ES-I3 (cell line): ENCODE data around the gene SPTBN4.
A peak's percentile ranks its signal among the peaks of the same experiment; 100 is the strongest.
"Not testable (repeated sequence)": the region's sequence is repeated elsewhere in the genome, so short reads cannot be mapped to it uniquely, and the experiment has no call there.

Source experiments
- H3K36me3 ChIP-seq: 2 replicates; pipeline ENCODE4 v1.6.1; 2013; ENCODE audit warnings: mild to moderate bottlenecking, low read length, control low read depth, moderate library complexity; ENCODE audit not compliant: insufficient read depth
- H3K4me1 ChIP-seq: 2 replicates; pipeline ENCODE4 v1.6.1; 2013; ENCODE audit warnings: mild to moderate bottlenecking, control low read depth, low read length; ENCODE audit not compliant: insufficient read depth
- H3K9ac ChIP-seq: 2 replicates; pipeline ENCODE4 v1.6.1; 2013; ENCODE audit warnings: low read depth, mild to moderate bottlenecking, low read length, moderate library complexity
- H3K9me3 ChIP-seq: 2 replicates; pipeline ENCODE4 v1.6.1; 2013; ENCODE audit warnings: mild to moderate bottlenecking, low read length, moderate library complexity; ENCODE audit not compliant: control insufficient read depth, insufficient read depth

The SPTBN4 gene

DNA sequence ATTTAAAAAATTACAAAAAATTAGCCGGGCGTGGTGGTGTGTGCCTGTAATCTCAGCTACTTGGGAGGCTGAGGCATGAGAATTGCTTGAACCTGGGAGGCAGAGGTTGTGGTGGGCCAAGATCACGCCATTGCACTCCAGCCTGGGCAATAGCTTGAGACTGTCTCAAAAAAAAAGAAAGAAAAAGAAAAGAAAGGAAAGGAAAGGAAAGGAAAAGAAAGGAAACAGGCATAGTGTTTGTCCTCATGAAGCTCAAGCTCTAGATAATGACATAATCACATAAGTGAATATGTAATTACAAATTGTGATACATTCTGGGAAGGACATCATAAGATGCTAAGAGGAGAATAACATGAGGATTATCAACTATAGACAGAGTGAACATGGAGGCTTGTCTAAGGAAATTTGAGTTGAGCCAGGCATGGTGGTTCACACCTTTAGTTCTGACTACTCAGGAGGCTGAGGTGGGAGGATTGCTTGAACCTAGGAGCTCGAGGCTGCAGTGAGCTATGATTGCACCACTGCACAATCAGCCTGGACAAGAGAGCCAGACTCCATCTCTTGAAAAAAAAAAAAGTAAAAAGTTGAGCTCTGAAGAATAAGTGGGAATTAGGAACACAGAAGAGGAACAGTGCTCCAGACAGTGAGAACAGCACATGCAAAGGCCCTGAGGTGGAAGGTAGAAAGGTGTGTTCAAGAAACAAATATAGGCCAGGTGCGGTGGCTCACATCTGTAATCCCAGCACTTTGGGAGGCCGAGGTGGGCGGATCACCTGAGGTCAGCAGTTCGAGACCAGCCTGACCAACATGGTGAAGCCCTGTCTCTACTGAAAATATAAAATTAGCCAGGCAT is 34.1 kb downstream of the SPTBN4 start:
- not testable (repeated sequence) for H3K9me3 ChIP-seq, H3K9ac ChIP-seq, H3K36me3 ChIP-seq, H3K4me1 ChIP-seq

- no peaks in the 10 kb centered on the region for H3K4me1 ChIP-seq
- no peaks in the 10 kb centered on the region for H3K36me3 ChIP-seq
- H3K9ac ChIP-seq: no peak overlapping the region
- H3K9me3 ChIP-seq: no peaks in the 10 kb centered on the region
These were observed 34.8 kb downstream of the SPTBN4 start for GRCh38 chr19:40501599-40501998.

GRCh38 chr19:40502081-40502480 is 35.3 kb downstream of the SPTBN4 start:
- H3K4me1 ChIP-seq: no peaks in the 10 kb centered on the region
- no peak overlapping the region for H3K9ac ChIP-seq
- no peaks in the 10 kb centered on the region for H3K36me3 ChIP-seq
- no peaks in the 10 kb centered on the region for H3K9me3 ChIP-seq

- Histone ChIP-seq H3K4me1 (no peaks in the 10 kb centered on the region), H3K9me3 (no peaks in the 10 kb centered on the region), H3K9ac (no peak overlapping the region), H3K36me3 (no peaks in the 10 kb centered on the region)
These were observed 36.0 kb downstream of the SPTBN4 start for GRCh38 chr19:40502647-40503319.

DNA sequence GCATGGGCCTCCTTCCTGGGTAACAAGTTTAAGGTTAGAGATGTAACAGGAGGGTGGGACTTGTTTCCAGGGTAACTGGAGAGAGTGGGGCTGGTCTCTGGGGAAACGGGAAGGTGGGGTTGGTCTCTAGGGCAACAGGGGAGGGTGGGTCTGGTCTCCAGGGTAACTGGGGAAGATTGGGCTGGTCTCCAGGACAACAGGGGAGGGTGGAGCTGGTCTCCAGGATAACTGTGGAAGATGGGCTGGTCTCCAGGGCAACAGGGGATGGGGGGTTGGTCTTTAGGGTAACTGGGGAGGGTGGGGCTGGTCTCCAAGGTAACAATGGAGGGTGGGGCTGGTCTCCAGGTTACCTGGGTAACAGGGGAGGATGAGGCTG is 36.5 kb downstream of the SPTBN4 start:
- Histone ChIP-seq H3K36me3 (no peaks in the 10 kb centered on the region), H3K9me3 (no peaks in the 10 kb centered on the region), H3K4me1 (no peaks in the 10 kb centered on the region), H3K9ac (no peak overlapping the region)

DNA sequence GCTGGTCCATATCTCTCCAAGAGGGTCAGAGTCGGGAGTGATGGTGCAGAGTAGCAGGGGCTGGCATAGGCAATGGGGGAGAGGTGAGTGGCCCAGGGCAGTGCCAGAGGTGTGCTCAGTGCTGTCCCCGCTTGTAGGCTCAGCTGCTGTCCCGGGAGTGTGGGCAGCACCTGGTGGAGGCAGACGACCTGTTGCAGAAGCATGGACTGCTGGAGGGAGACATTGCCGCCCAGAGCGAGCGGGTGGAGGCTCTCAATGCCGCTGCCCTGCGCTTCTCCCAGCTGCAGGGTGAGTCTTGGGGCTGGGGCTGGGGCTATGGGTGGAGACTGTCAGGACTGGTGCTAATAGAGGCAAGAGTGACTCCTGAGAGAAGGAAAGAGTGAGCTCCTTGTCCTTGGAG is 39.3 kb downstream of the SPTBN4 start:
- no peaks in the 10 kb centered on the region for H3K36me3 ChIP-seq
- H3K9ac ChIP-seq: no peak overlapping the region
- H3K9me3 ChIP-seq: no peaks in the 10 kb centered on the region
- no peaks in the 10 kb centered on the region for H3K4me1 ChIP-seq

DNA sequence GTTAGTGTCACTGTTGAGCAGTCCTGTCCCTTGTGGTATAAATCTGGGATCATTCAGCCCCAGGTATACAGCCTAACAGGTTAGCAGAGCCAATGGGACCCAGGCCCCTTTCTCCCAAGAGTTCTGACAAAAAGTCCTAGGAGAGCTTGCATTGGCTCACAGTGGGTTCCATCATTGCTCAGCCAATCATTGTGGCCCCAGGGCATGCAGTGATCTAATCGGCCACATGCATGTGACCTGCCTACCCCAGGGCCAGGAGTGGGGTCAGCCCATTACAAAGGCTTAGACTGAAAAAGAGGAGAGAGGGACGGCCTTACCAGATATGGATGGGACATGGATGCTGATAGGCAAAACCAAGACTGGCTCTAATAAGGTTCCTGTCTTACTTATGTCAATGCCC is 41.1 kb downstream of the SPTBN4 start:
- H3K9ac ChIP-seq: no peak overlapping the region
- no peaks in the 10 kb centered on the region for H3K36me3 ChIP-seq
- H3K9me3 ChIP-seq: no peaks in the 10 kb centered on the region
- H3K4me1 ChIP-seq: no peaks in the 10 kb centered on the region

- no peaks in the 10 kb centered on the region for H3K4me1 ChIP-seq
- H3K9me3 ChIP-seq: no peaks in the 10 kb centered on the region
- no peak overlapping the region for H3K9ac ChIP-seq
- no peaks in the 10 kb centered on the region for H3K36me3 ChIP-seq
These were observed 42.0 kb downstream of the SPTBN4 start for GRCh38 chr19:40508739-40509260.

- no peaks in the 10 kb centered on the region for H3K4me1 ChIP-seq
- no peaks in the 10 kb centered on the region for H3K9me3 ChIP-seq
- H3K36me3 ChIP-seq: no peaks in the 10 kb centered on the region
- H3K9ac ChIP-seq: no peak overlapping the region
These were observed 43.8 kb downstream of the SPTBN4 start for GRCh38 chr19:40510526-40511115.

DNA sequence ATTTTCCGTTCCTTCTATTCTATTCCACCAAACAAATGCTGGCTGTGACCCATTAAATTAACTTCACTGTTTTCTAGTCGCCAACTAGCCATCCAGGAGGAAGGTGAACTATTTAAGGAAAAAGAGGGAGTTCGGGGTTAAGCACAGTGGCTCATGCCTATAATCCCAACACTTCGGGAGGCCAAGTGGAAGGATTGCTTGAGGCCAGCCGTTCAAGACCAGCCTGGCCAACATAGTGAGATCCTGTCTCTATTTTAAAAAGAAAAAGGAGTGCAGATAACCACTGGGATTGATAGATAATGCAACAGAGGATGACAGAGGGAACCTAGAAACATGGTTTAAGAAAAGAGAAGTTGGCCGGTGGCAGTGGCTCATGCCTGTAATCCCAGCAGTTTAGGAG is 44.7 kb downstream of the SPTBN4 start:
- H3K4me1 ChIP-seq: no peaks in the 10 kb centered on the region
- H3K36me3 ChIP-seq: no peaks in the 10 kb centered on the region
- H3K9me3 ChIP-seq: no peaks in the 10 kb centered on the region
- H3K9ac ChIP-seq: no peak overlapping the region

DNA sequence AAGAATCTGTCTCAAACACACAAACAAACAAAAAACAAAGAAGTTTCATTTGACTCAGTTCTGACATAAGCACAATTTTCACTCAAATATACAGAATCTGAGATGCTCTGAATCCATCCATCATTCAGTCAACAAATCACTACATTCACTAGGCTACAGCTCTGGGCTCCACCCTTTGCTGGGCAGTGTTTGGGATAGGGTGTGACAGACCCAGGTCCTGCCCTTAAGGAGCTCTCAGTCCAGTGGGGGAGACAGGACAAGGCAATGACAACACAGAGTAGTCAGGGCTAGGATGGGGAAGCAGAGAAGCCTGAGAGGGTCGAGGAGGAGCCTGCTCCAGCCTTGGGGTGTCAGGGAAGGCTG is 45.3 kb downstream of the SPTBN4 start:
- no peaks in the 10 kb centered on the region for H3K36me3 ChIP-seq

DNA sequence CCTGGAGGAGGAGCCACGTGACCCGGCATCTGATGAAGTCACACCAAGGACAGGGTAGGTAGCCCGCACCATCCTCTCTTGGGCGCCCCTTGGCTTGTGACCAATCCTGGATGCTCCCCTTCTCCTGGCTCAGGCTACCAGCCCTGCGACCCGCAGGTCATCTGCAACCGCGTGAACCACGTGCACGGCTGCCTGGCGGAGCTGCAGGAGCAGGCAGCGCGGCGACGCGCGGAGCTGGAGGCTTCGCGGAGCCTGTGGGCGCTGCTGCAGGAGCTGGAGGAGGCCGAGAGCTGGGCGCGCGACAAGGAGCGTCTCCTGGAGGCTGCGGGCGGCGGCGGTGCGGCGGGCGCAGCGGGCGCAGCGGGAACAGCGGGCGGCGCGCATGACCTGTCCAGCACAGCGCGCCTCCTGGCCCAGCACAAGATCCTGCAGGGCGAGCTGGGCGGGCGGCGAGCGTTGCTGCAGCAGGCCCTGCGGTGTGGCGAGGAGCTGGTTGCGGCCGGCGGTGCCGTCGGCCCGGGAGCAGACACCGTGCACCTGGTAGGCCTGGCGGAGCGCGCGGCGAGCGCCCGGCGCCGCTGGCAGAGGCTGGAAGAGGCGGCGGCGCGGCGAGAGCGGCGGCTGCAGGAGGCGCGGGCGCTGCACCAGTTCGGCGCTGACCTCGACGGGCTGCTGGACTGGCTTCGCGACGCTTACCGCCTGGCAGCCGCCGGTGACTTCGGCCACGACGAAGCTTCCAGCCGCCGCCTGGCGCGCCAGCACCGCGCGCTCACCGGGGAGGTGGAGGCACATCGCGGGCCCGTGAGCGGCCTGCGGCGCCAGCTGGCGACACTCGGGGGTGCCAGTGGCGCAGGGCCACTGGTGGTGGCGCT is 45.9 kb downstream of the SPTBN4 start:
- Histone ChIP-seq H3K4me1 (no peaks in the 10 kb centered on the region), H3K9me3 (no peaks in the 10 kb centered on the region), H3K36me3 (no peaks in the 10 kb centered on the region), H3K9ac (peak overlapping the region; percentile 17; the same call in 1 of the 2 replicates)

More for the DNA sequence above, 45.3 kb downstream of the SPTBN4 start:
- Histone ChIP-seq H3K9ac (peak overlapping the region; percentile 17; the same call in 1 of the 2 replicates), H3K4me1 (no peaks in the 10 kb centered on the region), H3K9me3 (no peaks in the 10 kb centered on the region)

DNA sequence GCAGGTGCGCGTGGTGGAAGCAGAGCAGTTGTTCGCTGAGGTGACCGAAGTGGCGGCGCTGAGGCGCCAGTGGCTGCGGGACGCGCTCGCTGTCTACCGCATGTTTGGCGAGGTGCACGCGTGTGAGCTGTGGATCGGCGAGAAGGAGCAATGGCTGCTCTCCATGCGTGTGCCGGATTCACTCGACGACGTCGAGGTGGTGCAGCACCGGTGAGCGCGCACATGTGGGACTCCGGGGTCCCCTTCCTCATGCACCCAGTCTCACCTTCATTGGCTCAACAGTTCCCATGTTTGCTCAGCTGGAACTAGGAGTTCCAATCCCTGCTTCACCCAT is 46.5 kb downstream of the SPTBN4 start:
- Histone ChIP-seq H3K36me3 (no peaks in the 10 kb centered on the region), H3K9ac (0 out of 2 replicates have a peak overlapping the region, but pooled peaks have one; percentile 17), H3K4me1 (no peaks in the 10 kb centered on the region), H3K9me3 (no peaks in the 10 kb centered on the region)

DNA sequence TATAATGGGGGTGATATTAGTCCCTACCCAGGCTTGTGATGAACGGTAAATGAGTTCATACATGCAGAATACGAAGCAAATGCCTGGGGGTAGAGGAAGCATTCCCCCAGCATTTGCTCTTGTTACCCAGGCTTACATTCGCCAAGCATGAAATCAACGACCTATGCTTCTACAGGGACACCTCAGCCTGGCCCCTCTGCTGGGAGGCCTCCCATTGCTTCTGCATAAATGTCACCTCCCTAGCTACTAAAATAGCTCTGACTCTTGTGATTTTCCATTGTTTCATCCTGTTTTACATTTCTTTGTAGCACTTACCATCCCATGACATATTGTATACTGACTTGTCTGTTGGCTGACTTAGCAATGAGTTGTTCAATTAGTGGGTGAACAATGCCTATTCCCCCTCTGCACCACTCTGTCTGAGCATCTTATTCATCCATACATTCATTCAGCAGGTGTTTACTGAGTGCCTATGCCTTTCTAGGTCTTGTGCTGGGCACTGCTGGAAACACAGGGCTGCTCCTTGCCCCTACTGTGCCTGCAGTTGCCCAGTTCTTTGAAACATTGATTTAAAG is 47.0 kb downstream of the SPTBN4 start:
- Histone ChIP-seq H3K9ac (no peak overlapping the region), H3K4me1 (no peaks in the 10 kb centered on the region), H3K36me3 (no peaks in the 10 kb centered on the region), H3K9me3 (no peaks in the 10 kb centered on the region)
